Neural progenitor cell (in vitro differentiated cells): ENCODE data around the gene MAD1L1. TPM values are rescaled to one million over a fixed set of nuclear protein-coding genes. Genes with fewer than 3 reads are reported as not detected.

Source experiments
- DNase-seq: peaks from one replicate; pipeline ENCODE4 v3.0.0-alpha.2; 2016; ENCODE audit warnings: low spot score
- H2AFZ ChIP-seq: fragments of 200-600 bp; sonication (generic); replicated peaks from 2 replicates; pipeline ENCODE4 v1.6.1; 2016; ENCODE audit warnings: antibody characterized with exemption
- H3F3A ChIP-seq: fragments of 200-600 bp; sonication (generic); 2 replicates; pipeline ENCODE4 v1.6.1; 2016; ENCODE audit warnings: antibody characterized with exemption, low read depth
- H3K27ac ChIP-seq: fragments of 200-600 bp; sonication (generic); 2 replicates; pipeline ENCODE4 v1.5.1; 2016; ENCODE audit warnings: mild to moderate bottlenecking
- H3K27me3 ChIP-seq: fragments of 200-600 bp; sonication (generic); 2 replicates; pipeline ENCODE4 v1.6.1; 2016; ENCODE audit warnings: mild to moderate bottlenecking, moderate library complexity
- H3K36me3 ChIP-seq: fragments of 200-600 bp; sonication (generic); 2 replicates; pipeline ENCODE4 v1.5.1; 2016
- H3K4me1 ChIP-seq: fragments of 200-600 bp; sonication (generic); 2 replicates; pipeline ENCODE4 v1.6.1; 2016; ENCODE audit warnings: mixed run types
- H3K4me2 ChIP-seq: fragments of 200-600 bp; sonication (generic); 2 replicates; pipeline ENCODE4 v1.6.1; 2016
- H3K4me3 ChIP-seq: fragments of 200-600 bp; sonication (generic); 2 replicates; pipeline ENCODE4 v1.5.1; 2016
- H3K79me2 ChIP-seq: fragments of 200-600 bp; sonication (generic); 2 replicates; pipeline ENCODE4 v1.6.1; 2016; ENCODE audit warnings: low read depth
- H3K9ac ChIP-seq: fragments of 200-600 bp; sonication (generic); 2 replicates; pipeline ENCODE4 v1.6.1; 2016
- H3K9me3 ChIP-seq: fragments of 200-600 bp; sonication (generic); 2 replicates; pipeline ENCODE4 v1.5.1; 2016; ENCODE audit warnings: low read depth
- H4K20me1 ChIP-seq: fragments of 200-600 bp; sonication (generic); 2 replicates; pipeline ENCODE4 v1.6.1; 2016; ENCODE audit warnings: low read depth
- H3K27ac Mint-ChIP-seq: 3 replicates; pipeline ENCODE4 v1.8.0; 2021; ENCODE audit warnings: mixed read lengths
- H3K27me3 Mint-ChIP-seq: 2 replicates; pipeline ENCODE4 v1.8.0; 2022; ENCODE audit warnings: low read depth, mild to moderate bottlenecking, inconsistent platforms, moderate library complexity, mixed read lengths; ENCODE audit not compliant: insufficient read depth
- H3K36me3 Mint-ChIP-seq: 3 replicates; pipeline ENCODE4 v1.8.0; 2021; ENCODE audit warnings: mixed read lengths
- H3K4me1 Mint-ChIP-seq: 3 replicates; pipeline ENCODE4 v1.8.0; 2021; ENCODE audit warnings: mixed read lengths
- H3K4me3 Mint-ChIP-seq: 3 replicates; pipeline ENCODE4 v1.8.0; 2021; ENCODE audit warnings: mild to moderate bottlenecking, moderate library complexity, mixed read lengths
- H3K9me3 Mint-ChIP-seq: 3 replicates; pipeline ENCODE4 v1.8.0; 2020; ENCODE audit warnings: mixed read lengths
- EZH2 ChIP-seq: fragments of 200-600 bp; sonication (generic); IDR thresholded peaks from 2 replicates; pipeline ENCODE4 v1.6.1; 2017; ENCODE audit warnings: antibody characterized with exemption, mild to moderate bottlenecking, moderate library complexity
- EZH2phosphoT487 ChIP-seq: fragments of 200-600 bp; sonication (generic); IDR thresholded peaks from 2 replicates; pipeline ENCODE4 v1.6.1; 2017; ENCODE audit warnings: antibody characterized with exemption
- total RNA-seq: library from RNA; depleted of rRNA; stranded (reverse); fragments of >200 nt; gene quantifications from 2 replicates; pipeline ENCODE4 v1.2.3, GENCODE V29; 2015; ENCODE audit warnings: low replicate concordance
- TF ChIP-seq, protein P1 (sequence below): fragments of 200-600 bp; sonication (generic); IDR thresholded peaks from 2 replicates; pipeline ENCODE4 v1.5.1; 2017; ENCODE audit warnings: antibody characterized with exemption, mild to moderate bottlenecking

MAD1L1 gene
- total RNA-seq, 1 donor from 2014 or later, result 23.7 TPM

DNA sequence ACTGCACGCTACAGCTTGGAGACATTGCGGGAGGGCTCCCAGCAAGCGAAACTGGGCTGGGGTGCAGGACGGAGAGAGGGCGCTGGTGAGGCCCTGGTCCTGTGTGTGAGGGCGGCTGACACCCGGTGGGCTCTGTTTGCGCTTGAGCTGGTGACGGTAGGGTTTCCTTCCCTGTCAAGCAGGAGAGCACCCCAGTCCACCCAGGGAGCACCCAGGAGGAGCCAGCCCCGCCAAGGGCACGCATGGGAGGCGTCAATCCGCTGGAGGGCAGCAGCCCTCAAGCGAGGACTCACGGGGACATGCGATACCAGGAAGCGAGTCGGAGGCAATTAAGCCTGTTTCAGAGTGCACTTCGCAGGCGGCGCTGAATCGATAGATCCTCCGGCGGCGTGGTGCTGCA lies 109.4 kb downstream of the MAD1L1 start:
- Mint-ChIP-seq H3K4me1 (peaks cover 18% of the 10 kb centered on the region), H3K27ac (no peak overlapping the region), H3K9me3 (no peaks in the 10 kb centered on the region), H3K27me3 (peaks cover 3% of the 10 kb centered on the region), H3K36me3 (no peaks in the 10 kb centered on the region), H3K4me3 (no peak overlapping the region)
- Histone ChIP-seq H3K79me2 (no peaks in the 10 kb centered on the region), H4K20me1 (no peaks in the 10 kb centered on the region), H3K4me2 (no peak overlapping the region), H2AFZ (no peak overlapping the region), H3K27me3 (no peaks in the 10 kb centered on the region), H3K27ac (no peak overlapping the region), H3K9me3 (no peaks in the 10 kb centered on the region), H3K9ac (no peak overlapping the region), H3K4me3 (no peak overlapping the region), H3K36me3 (no peaks in the 10 kb centered on the region), H3K4me1 (no peaks in the 10 kb centered on the region), H3F3A (no peaks in the 10 kb centered on the region)
- no peak for DNase-seq
- TF ChIP-seq EZH2, result no peak
- TF ChIP-seq EZH2phosphoT487, result no peak
- TF ChIP-seq, protein P1, sequence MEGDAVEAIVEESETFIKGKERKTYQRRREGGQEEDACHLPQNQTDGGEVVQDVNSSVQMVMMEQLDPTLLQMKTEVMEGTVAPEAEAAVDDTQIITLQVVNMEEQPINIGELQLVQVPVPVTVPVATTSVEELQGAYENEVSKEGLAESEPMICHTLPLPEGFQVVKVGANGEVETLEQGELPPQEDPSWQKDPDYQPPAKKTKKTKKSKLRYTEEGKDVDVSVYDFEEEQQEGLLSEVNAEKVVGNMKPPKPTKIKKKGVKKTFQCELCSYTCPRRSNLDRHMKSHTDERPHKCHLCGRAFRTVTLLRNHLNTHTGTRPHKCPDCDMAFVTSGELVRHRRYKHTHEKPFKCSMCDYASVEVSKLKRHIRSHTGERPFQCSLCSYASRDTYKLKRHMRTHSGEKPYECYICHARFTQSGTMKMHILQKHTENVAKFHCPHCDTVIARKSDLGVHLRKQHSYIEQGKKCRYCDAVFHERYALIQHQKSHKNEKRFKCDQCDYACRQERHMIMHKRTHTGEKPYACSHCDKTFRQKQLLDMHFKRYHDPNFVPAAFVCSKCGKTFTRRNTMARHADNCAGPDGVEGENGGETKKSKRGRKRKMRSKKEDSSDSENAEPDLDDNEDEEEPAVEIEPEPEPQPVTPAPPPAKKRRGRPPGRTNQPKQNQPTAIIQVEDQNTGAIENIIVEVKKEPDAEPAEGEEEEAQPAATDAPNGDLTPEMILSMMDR, result no peak

DNA sequence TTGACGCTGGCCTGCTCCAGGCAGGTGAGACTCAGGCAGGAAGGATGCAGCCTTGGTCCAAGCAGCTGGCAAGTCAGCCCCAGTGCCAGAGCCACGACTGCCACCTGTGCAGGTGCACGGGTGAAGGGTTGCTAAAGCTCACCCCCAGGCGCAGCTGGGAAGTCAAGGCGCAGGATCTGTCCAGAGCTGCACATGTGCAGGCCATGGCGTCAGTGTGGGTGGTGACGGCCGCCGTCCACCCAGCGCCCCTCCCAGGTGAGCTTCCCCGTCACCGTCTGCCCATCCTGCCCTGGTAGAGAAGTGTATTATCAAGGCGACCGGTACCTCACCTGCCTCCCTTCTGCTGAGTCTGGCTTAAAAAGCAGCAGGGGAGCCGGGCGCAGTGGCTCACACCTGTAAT lies 110.1 kb downstream of the MAD1L1 start:
- Mint-ChIP-seq H3K4me1 (peaks cover 14% of the 10 kb centered on the region), H3K4me3 (no peak overlapping the region), H3K27me3 (peaks cover 3% of the 10 kb centered on the region), H3K9me3 (no peaks in the 10 kb centered on the region), H3K27ac (no peak overlapping the region), H3K36me3 (no peaks in the 10 kb centered on the region)
- Histone ChIP-seq H2AFZ (no peak overlapping the region), H3K9me3 (no peaks in the 10 kb centered on the region), H3K27ac (no peak overlapping the region), H3F3A (no peaks in the 10 kb centered on the region), H3K36me3 (no peaks in the 10 kb centered on the region), H3K79me2 (no peaks in the 10 kb centered on the region), H4K20me1 (no peaks in the 10 kb centered on the region), H3K4me2 (no peak overlapping the region), H3K4me3 (no peak overlapping the region), H3K4me1 (no peaks in the 10 kb centered on the region), H3K27me3 (no peaks in the 10 kb centered on the region), H3K9ac (no peak overlapping the region)
- TF ChIP-seq, protein P1, result no peak
- TF ChIP-seq EZH2phosphoT487 (no peak), EZH2 (no peak)
- no peak for DNase-seq

DNA sequence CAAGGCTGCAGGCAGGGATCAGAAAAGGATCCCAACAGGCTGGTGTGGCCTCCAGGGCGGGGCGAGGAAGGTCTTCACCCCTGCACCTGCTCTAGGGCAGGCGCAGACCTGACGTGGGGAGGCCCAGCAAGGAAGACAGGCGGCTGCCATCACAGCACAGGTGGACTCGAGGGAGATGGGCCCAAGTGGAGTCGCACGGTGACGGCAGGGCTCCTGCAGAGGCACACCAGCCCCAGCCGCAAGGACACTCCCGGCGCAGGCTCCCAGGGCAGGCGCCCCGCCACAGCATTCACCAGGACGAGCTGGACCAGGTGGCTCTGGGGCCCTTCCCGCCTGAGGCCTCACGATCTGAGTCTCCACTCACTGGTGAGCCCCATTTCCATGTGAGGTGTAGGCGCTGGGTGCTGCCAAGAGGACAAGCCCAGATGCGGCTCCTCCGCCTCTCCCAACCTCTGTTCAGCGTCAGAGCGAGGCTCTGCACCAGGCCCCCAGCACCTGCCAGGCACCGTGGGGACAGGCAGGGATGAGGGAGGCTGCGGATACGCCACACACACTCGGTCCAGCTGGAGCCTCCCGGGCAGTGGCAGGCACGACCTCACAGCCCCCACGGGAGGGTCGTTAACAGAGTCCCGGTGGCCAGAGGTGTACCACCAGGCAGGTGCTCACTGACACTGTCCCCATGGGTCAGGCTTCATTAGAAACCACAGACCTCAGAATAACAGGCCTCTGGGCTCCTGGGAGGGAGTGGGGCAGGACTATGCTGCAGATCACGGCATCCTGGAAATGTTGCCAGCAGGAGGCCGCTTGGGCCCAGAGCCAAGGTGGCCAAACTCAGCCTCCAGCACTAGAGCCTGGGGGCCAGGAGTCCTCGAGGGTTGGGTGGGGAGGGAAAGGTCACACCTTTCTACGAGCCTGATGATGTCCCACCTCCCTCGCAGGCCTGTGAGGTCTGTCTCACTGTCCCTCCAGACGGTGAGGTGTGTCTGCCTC lies 111.6 kb downstream of the MAD1L1 start:
- Histone ChIP-seq H3K9me3 (no peaks in the 10 kb centered on the region), H3K4me2 (no peak overlapping the region), H4K20me1 (peaks cover 6% of the 10 kb centered on the region), H3K27me3 (no peaks in the 10 kb centered on the region), H2AFZ (no peak overlapping the region), H3K79me2 (no peaks in the 10 kb centered on the region), H3K9ac (no peak overlapping the region), H3K4me3 (no peak overlapping the region), H3K36me3 (no peaks in the 10 kb centered on the region), H3F3A (no peaks in the 10 kb centered on the region), H3K27ac (no peak overlapping the region), H3K4me1 (no peaks in the 10 kb centered on the region)
- Mint-ChIP-seq H3K27me3 (peaks cover 2% of the 10 kb centered on the region), H3K27ac (no peak overlapping the region), H3K9me3 (no peaks in the 10 kb centered on the region), H3K36me3 (no peaks in the 10 kb centered on the region), H3K4me3 (no peak overlapping the region), H3K4me1 (peaks cover 19% of the 10 kb centered on the region)
- no peak for DNase-seq
- no peak for TF ChIP-seq EZH2phosphoT487

DNA sequence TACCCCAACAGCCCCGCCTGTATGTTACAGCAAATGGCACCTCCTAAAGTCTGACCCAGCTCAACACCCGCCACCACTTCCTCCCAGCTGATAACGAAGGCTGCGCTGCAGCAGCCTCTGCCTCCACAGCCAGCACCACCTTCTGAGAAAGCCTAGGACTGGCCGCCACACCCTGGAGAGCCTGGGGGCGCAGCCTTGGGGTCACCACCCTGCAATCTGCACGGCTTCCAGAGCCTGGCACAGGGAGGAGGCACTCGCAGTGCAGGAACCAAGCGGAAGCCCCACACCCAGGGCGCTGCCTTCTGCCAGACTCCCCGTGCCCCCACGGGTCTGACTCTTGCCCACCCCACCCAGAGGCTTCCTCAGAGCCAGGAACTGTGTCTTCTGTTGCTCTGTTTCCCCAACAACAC lies 112.5 kb downstream of the MAD1L1 start:
- no peaks in the 10 kb centered on the region for H3K9me3 Mint-ChIP-seq
- H3K27me3 Mint-ChIP-seq, result peaks cover 2% of the 10 kb centered on the region
- H3K27me3 ChIP-seq, result no peaks in the 10 kb centered on the region
- H3K4me1 Mint-ChIP-seq, result peaks cover 19% of the 10 kb centered on the region
- peaks cover 6% of the 10 kb centered on the region for H4K20me1 ChIP-seq
- H3K9ac ChIP-seq, result no peak overlapping the region
- no peak overlapping the region for H3K27ac ChIP-seq
- DNase-seq, result no peak
- no peaks in the 10 kb centered on the region for H3K4me1 ChIP-seq
- H3F3A ChIP-seq, result no peaks in the 10 kb centered on the region
- H3K4me3 ChIP-seq, result no peak overlapping the region
- H3K4me2 ChIP-seq, result no peak overlapping the region
- H3K36me3 ChIP-seq, result no peaks in the 10 kb centered on the region
- peak overlapping the region; percentile 83 for H3K27ac Mint-ChIP-seq
- no peaks in the 10 kb centered on the region for H3K9me3 ChIP-seq
- TF ChIP-seq, protein P1, result no peak
- TF ChIP-seq EZH2phosphoT487 (no peak), EZH2 (no peak)
- no peak overlapping the region for H2AFZ ChIP-seq
- no peak overlapping the region for H3K4me3 Mint-ChIP-seq
- H3K36me3 Mint-ChIP-seq, result no peaks in the 10 kb centered on the region
- H3K79me2 ChIP-seq, result no peaks in the 10 kb centered on the region
